Activated gamma-delta T cell (primary cell): ENCODE results near the gene OBI1.
"Not testable (repeated sequence)": the region's sequence is repeated elsewhere in the genome, so short reads cannot be mapped to it uniquely, and the experiment has no call there.

ENCODE experiments used
- DNase-seq: peaks from one replicate; lab custom pipeline; 2025; lab: John Stamatoyannopoulos, UW

Gene OBI1

GRCh38 chr13:78647109-78647678 is 11.8 kb downstream of the OBI1 start:
- DNase-seq: not testable (repeated sequence)

- DNase-seq: no peak
Observed at GRCh38 chr13:78638216-78638615, 20.7 kb downstream of the OBI1 start.

GRCh38 chr13:78636495-78636894 is 22.5 kb downstream of the OBI1 start:
- DNase-seq: no peak

- no peak for DNase-seq
Observed at GRCh38 chr13:78632996-78633395, 26.0 kb downstream of the OBI1 start.

GRCh38 chr13:78631077-78631476 is 27.9 kb downstream of the OBI1 start:
- no peak for DNase-seq

- no peak for DNase-seq
Observed at GRCh38 chr13:78630511-78630910, 28.4 kb downstream of the OBI1 start.

GRCh38 chr13:78625384-78625783 is 33.6 kb downstream of the OBI1 start:
- no peak for DNase-seq

GRCh38 chr13:78623132-78623531 is 35.8 kb downstream of the OBI1 start:
- no peak for DNase-seq

- no peak for DNase-seq
Observed at GRCh38 chr13:78620936-78621470, 38.0 kb downstream of the OBI1 start.

- no peak for DNase-seq
Observed at GRCh38 chr13:78618411-78618810, 40.5 kb downstream of the OBI1 start.

- no peak for DNase-seq
Observed at GRCh38 chr13:78611040-78611439, 47.9 kb downstream of the OBI1 start.

GRCh38 chr13:78610381-78610883 is 48.5 kb downstream of the OBI1 start:
- no peak for DNase-seq

GRCh38 chr13:78609464-78610205 is 49.3 kb downstream of the OBI1 start:
- no peak for DNase-seq

- no peak for DNase-seq
Observed at GRCh38 chr13:78608688-78609463, 50.1 kb downstream of the OBI1 start.

GRCh38 chr13:78608252-78608687 is 50.7 kb downstream of the OBI1 start:
- no peak for DNase-seq

- no peak for DNase-seq
Observed at GRCh38 chr13:78607409-78608251, 51.3 kb downstream of the OBI1 start.

GRCh38 chr13:78606471-78607408 is 52.2 kb downstream of the OBI1 start:
- DNase-seq: no peak

GRCh38 chr13:78604782-78605611 is 54.0 kb downstream of the OBI1 start:
- DNase-seq: no peak

- DNase-seq: peak; percentile 35
Observed at GRCh38 chr13:78603240-78603957, 55.6 kb downstream of the OBI1 start, which contains the start of gene POU4F1. Gene POU4F1 (minus strand): TSS chr13:78603552. CDS start chr13:78603326, 226 bp downstream.
